Neuronal stem cell (in vitro differentiated cells): Measurements from ENCODE around the gene SYNPR.

Experiments
- DNase-seq: peaks from one replicate; pipeline ENCODE4 v3.0.0-alpha.2; 2013; ENCODE audit warnings: low spot score
- H2AFZ ChIP-seq: one replicate; pipeline ENCODE4 v1.6.1; 2013; ENCODE audit warnings: mild to moderate bottlenecking, low read length, inconsistent platforms
- H2AK5ac ChIP-seq: 2 replicates; pipeline ENCODE4 v1.6.1; 2013; ENCODE audit warnings: low read depth, mild to moderate bottlenecking, inconsistent platforms, low read length, moderate library complexity, mixed read lengths
- H2BK120ac ChIP-seq: 2 replicates; pipeline ENCODE4 v1.6.1; 2013; ENCODE audit warnings: low read depth, mild to moderate bottlenecking, inconsistent platforms, low read length, moderate library complexity, mixed read lengths
- H2BK12ac ChIP-seq: one replicate; pipeline ENCODE4 v1.6.1; 2013; ENCODE audit warnings: low read length, inconsistent platforms
- H2BK15ac ChIP-seq: 2 replicates; pipeline ENCODE4 v1.6.1; 2013; ENCODE audit warnings: mild to moderate bottlenecking, low read length, inconsistent platforms, mixed read lengths
- H2BK5ac ChIP-seq: one replicate; pipeline ENCODE4 v1.6.1; 2013; ENCODE audit warnings: inconsistent platforms, mild to moderate bottlenecking, low read length, moderate library complexity
- H3K14ac ChIP-seq: one replicate; pipeline ENCODE4 v1.6.1; 2013; ENCODE audit warnings: low read length, inconsistent platforms
- H3K18ac ChIP-seq: 2 replicates; pipeline ENCODE4 v1.6.1; 2013; ENCODE audit warnings: low read length, inconsistent platforms
- H3K23ac ChIP-seq: 2 replicates; pipeline ENCODE4 v1.6.1; 2013; ENCODE audit warnings: low read depth, mild to moderate bottlenecking, mixed read lengths, low read length, inconsistent platforms; ENCODE audit not compliant: poor library complexity
- H3K27ac ChIP-seq: replicated peaks from 3 replicates; pipeline ENCODE4 v1.5.1; 2013; ENCODE audit warnings: low read length, inconsistent platforms
- H3K27me3 ChIP-seq, 3 experiments: 2 replicates each; pipeline ENCODE4 v1.6.1; 2013; ENCODE audit warnings: low read length in 3 of 3, mild to moderate bottlenecking in 2 of 3, inconsistent platforms in 1 of 3, low read depth in 1 of 3, mixed read lengths in 1 of 3, moderate library complexity in 1 of 3; ENCODE audit not compliant: control insufficient read depth in 3 of 3, insufficient read depth in 3 of 3
- H3K36me3 ChIP-seq, 2 donors: replicated peaks in 1 of 2; 2 replicates each; pipeline ENCODE4 v1.6.1; 2013; ENCODE audit warnings: low read length in 2 of 2; ENCODE audit not compliant: control insufficient read depth in 2 of 2, insufficient read depth in 2 of 2
- H3K4ac ChIP-seq: 2 replicates; pipeline ENCODE4 v1.6.1; 2013; ENCODE audit warnings: inconsistent platforms, mild to moderate bottlenecking, low read length, moderate library complexity
- H3K4me1 ChIP-seq, 2 donors: 1 replicate in 1 of 2; 2 replicates in 1 of 2; pipeline ENCODE4 v1.6.1; 2013; ENCODE audit warnings: low read length in 2 of 2, low read depth in 1 of 2; ENCODE audit not compliant: control insufficient read depth in 2 of 2, insufficient read depth in 1 of 2
- H3K4me2 ChIP-seq: one replicate; pipeline ENCODE4 v1.6.1; 2013; ENCODE audit warnings: mild to moderate bottlenecking, low read length, inconsistent platforms; ENCODE audit not compliant: insufficient read depth, poor library complexity, severe bottlenecking
- H3K4me3 ChIP-seq, 2 donors: 2 replicates each; pipeline ENCODE4 v1.5.1; 2013; ENCODE audit warnings: low read length in 2 of 2, mild to moderate bottlenecking in 2 of 2, inconsistent platforms in 1 of 2, moderate library complexity in 1 of 2
- H3K79me1 ChIP-seq: one replicate; pipeline ENCODE4 v1.6.1; 2013; ENCODE audit warnings: low read depth, mild to moderate bottlenecking, inconsistent platforms, low read length, moderate library complexity
- H3K9ac ChIP-seq: one replicate; pipeline ENCODE4 v1.6.1; 2013; ENCODE audit warnings: mild to moderate bottlenecking, low read depth, low read length, inconsistent platforms; ENCODE audit not compliant: poor library complexity
- H3K9me3 ChIP-seq, 2 donors: replicated peaks in 1 of 2; 2 replicates each; pipeline versions ENCODE3 to v1.6.1; 2013; ENCODE audit warnings: low read length in 2 of 2, mild to moderate bottlenecking in 2 of 2, inconsistent platforms in 1 of 2, low read depth in 1 of 2, mixed read lengths in 1 of 2, moderate library complexity in 1 of 2; ENCODE audit not compliant: control insufficient read depth in 2 of 2, insufficient read depth in 1 of 2
- H4K8ac ChIP-seq: one replicate; pipeline ENCODE4 v1.6.1; 2013; ENCODE audit warnings: low read depth, mild to moderate bottlenecking, inconsistent platforms, low read length, moderate library complexity
- H4K91ac ChIP-seq: one replicate; pipeline ENCODE4 v1.6.1; 2013; ENCODE audit warnings: low read length, low read depth, mild to moderate bottlenecking, inconsistent platforms; ENCODE audit not compliant: poor library complexity
- WGBS, 2 donors: extraction: QIAGEN DNeasy Blood & Tissue Kit; methylation state at CpG; one replicate each; pipeline ENCODE4 v1.1.7; 2013; ENCODE audit warnings: missing lambda C conversion rate in 2 of 2, mixed read lengths in 1 of 2; ENCODE audit not compliant: insufficient read length in 2 of 2, insufficient replicate concordance in 1 of 2; ENCODE audit errors: extremely low coverage in 2 of 2; 5-methylcytosine and 5-hydroxymethylcytosine counted together
- small RNA-seq: library from polyadenylated mRNA; stranded (forward); fragments of <200 nt; extraction: miRNeasy Mini kit (QIAGEN cat#:217004); gene quantifications from one replicate; pipeline ENCODE3, GENCODE V24; 2013; ENCODE audit not compliant: insufficient read depth

Gene SYNPR

DNA sequence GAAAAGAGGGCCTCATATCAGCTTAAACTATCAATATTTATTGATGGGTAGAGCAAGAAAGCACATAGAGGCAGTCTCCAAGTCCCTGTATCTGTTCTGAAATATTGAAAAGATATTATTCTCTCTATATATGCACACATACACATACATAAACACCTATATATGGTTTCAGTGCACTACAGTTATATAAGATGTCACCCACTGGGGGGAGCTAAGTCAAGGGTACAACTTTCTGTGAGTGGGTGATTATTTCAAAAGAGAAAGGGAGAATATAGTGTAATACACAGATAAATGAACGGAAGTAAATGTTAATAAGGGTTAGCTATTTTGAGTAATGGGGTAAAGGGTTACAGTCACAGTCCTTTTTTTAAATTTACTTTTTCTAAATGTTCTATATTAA is 383.1 kb downstream of the SYNPR start:
- Histone ChIP-seq H3K9me3 (no peaks in the 10 kb centered on the region), H3K9ac (no peak overlapping the region), H3K4ac (no peak overlapping the region), H2AK5ac (no peak overlapping the region), H4K91ac (no peak overlapping the region), H3K23ac (no peak overlapping the region), H3K79me1 (no peaks in the 10 kb centered on the region), H3K4me1 (peaks cover 0 to 2% of the 10 kb centered on the region in 2 donors), H3K36me3 (no peaks in the 10 kb centered on the region), H2BK120ac (no peak overlapping the region), H3K18ac (no peak overlapping the region), H2BK15ac (no peak overlapping the region), H2BK12ac (no peak overlapping the region), H3K27me3 (no peaks in the 10 kb centered on the region), H4K8ac (no peak overlapping the region), H3K14ac (no peak overlapping the region), H2BK5ac (no peak overlapping the region), H3K4me2 (no peak overlapping the region), H3K4me3 (no peak overlapping the region), H2AFZ (no peak overlapping the region), H3K27ac (no peak overlapping the region)
- DNase-seq, result no peak
- no CpG with 5 or more reads among the region's 1 CpG for WGBS, 2 donors

DNA sequence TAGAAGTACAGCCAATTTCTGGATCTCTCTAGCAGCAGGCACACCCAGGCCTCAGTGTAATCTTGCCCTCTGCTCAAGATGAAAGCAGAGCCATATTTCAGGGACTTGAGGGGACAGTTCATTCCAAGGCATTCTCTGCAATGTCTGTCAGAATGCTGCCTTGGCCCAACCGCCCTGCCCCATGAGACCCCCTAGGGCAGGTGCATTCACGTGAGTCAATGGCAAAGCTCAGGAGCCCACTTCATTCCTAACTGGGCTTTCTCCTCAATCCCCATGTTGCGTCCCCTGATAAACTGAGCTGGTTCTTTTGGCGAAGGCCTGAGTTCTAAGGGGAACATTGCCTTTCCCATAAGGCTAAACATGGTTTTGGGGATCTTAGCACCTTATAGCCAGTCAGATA is 383.9 kb downstream of the SYNPR start:
- Histone ChIP-seq H3K14ac (no peak overlapping the region), H3K9me3 (no peaks in the 10 kb centered on the region), H3K79me1 (no peaks in the 10 kb centered on the region), H2BK12ac (no peak overlapping the region), H3K4me2 (no peak overlapping the region), H3K27ac (no peak overlapping the region), H3K18ac (no peak overlapping the region), H4K91ac (no peak overlapping the region), H2BK5ac (no peak overlapping the region), H3K4me1 (no peaks in the 10 kb centered on the region), H3K23ac (no peak overlapping the region), H2BK15ac (no peak overlapping the region), H4K8ac (no peak overlapping the region), H3K4me3 (no peak overlapping the region), H3K36me3 (no peaks in the 10 kb centered on the region), H2AFZ (no peak overlapping the region), H3K4ac (no peak overlapping the region), H2BK120ac (no peak overlapping the region), H3K27me3 (no peaks in the 10 kb centered on the region), H2AK5ac (no peak overlapping the region), H3K9ac (no peak overlapping the region)
- no peak for DNase-seq
- WGBS, 2 donors, result no CpG with 5 or more reads among the region's 4 CpGs

DNA sequence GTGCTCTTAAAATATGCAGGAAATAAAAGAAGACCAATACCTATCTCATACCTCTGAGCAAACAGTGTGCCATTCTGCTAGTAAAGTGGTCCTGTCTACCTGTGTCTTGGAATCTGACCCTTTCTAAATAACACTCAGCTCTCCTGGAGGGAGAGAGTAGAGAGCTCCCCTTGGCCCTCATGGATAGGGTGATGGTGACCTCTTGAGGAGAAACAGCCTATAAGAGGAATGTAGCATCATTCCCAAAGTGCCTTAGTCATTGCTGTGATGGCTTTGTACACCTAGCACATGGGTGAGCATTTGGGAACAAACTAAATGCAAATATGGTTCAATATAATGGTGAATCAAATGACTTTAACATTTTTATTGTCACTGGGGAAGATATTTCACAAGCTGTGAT is 384.4 kb downstream of the SYNPR start:
- Histone ChIP-seq H3K4me3 (no peak overlapping the region), H2BK120ac (no peak overlapping the region), H4K8ac (no peak overlapping the region), H4K91ac (no peak overlapping the region), H3K9ac (no peak overlapping the region), H3K36me3 (no peaks in the 10 kb centered on the region), H2AK5ac (no peak overlapping the region), H2AFZ (no peak overlapping the region), H3K4ac (no peak overlapping the region), H3K4me2 (no peak overlapping the region), H3K27ac (no peak overlapping the region), H3K23ac (no peak overlapping the region), H3K27me3 (no peaks in the 10 kb centered on the region), H3K14ac (no peak overlapping the region), H2BK5ac (no peak overlapping the region), H3K18ac (no peak overlapping the region), H3K79me1 (no peaks in the 10 kb centered on the region), H3K9me3 (no peaks in the 10 kb centered on the region), H2BK15ac (no peak overlapping the region), H3K4me1 (no peaks in the 10 kb centered on the region), H2BK12ac (no peak overlapping the region)
- no peak for DNase-seq

Small RNAs within 50 kb of the gene (small RNA-seq; reads per million reads assigned to genes)
- gene RNA5SP134, result 1.6 reads per million
